Measurements from ENCODE around the gene CFAP46. TPM values are rescaled to one million over a fixed set of nuclear protein-coding genes. Genes with fewer than 3 reads are reported as not detected.
"Not testable (repeated sequence)": the region's sequence is repeated elsewhere in the genome, so short reads cannot be mapped to it uniquely, and the experiment has no call there.

CFAP46 gene
- total and polyA plus RNA-seq, 4 donors = 3.1 to 18.8 (median 7.1) TPM

DNA sequence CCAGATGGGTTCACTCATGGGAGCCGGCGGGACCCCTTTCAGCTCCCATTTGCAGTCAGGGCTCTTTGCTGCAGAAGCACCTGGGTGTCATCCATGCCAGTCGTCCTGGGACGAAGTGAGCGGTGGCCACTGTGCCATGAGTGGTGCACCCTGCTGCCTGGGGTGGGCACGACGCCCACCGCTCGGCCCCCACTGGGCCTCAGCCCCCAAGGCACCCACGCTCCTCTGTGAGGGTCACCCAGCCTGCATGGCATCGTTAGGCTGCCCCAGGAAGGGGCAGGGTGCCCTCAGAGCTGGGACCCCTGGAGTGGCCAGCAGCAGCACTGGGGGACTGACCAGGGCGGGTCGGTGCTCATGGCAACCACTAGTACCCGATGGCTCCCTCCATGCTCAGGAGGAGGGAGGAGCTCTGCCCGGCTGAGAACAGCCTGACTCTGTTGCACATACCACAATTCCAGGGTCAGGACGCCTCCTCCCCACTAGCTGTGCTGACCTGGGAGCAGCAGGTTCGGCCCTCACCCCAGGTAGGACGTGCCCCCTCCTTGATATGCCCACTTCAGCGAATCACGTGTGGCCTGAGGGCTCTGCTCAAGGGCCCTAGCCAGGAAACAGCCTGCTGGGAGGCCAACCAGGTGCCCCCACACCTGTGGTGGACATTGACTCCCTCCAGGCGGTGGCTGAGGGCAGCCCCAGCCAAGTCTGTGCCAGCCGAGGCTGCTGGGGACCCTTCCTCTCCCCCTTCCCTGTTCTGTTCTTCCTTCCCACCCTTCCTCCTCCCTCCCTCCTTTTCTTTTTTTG is 28.5 kb upstream of the CFAP46 start:
- no peaks in the 10 kb centered on the region for H3K4me1 ChIP-seq (ENCODE audit: control insufficient read depth in 5 of 5, insufficient read depth in 5 of 5, low read length in 5 of 5)
- 69 to 71% methylated on average over 22 of the region's 22 CpGs for WGBS, 2 donors
- no peaks in the 10 kb centered on the region for H3K36me3 ChIP-seq (ENCODE audit: control insufficient read depth in 4 of 4, insufficient read depth in 4 of 4, low read length in 4 of 4)
- peaks cover 8 to 20% (median 9%) of the 10 kb centered on the region in 3 donors for H3K27me3 ChIP-seq (ENCODE audit: control insufficient read depth in 3 of 3, insufficient read depth in 3 of 3, low read length in 2 of 3)
- no peak overlapping the region for H3K9ac ChIP-seq (ENCODE audit: insufficient read depth in 1 of 2, low read length in 2 of 2)
- ATAC-seq (ENCODE audit: insufficient read depth, low FRiP score) (no peak), DNase-seq (peak in 1 of 3 donors; percentile 10)
- no peak overlapping the region for H3K4me3 ChIP-seq
- TF ChIP-seq, protein P1, sequence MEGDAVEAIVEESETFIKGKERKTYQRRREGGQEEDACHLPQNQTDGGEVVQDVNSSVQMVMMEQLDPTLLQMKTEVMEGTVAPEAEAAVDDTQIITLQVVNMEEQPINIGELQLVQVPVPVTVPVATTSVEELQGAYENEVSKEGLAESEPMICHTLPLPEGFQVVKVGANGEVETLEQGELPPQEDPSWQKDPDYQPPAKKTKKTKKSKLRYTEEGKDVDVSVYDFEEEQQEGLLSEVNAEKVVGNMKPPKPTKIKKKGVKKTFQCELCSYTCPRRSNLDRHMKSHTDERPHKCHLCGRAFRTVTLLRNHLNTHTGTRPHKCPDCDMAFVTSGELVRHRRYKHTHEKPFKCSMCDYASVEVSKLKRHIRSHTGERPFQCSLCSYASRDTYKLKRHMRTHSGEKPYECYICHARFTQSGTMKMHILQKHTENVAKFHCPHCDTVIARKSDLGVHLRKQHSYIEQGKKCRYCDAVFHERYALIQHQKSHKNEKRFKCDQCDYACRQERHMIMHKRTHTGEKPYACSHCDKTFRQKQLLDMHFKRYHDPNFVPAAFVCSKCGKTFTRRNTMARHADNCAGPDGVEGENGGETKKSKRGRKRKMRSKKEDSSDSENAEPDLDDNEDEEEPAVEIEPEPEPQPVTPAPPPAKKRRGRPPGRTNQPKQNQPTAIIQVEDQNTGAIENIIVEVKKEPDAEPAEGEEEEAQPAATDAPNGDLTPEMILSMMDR (IDR thresholded peaks at IDR 0.05; ENCODE audit: control extremely low read depth, extremely low read depth) = no peak
- H3K27ac ChIP-seq (ENCODE audit: low read depth in 1 of 2, low read length in 1 of 2) = no peak overlapping the region
- H3K9me3 ChIP-seq (ENCODE audit: control insufficient read depth in 4 of 4, insufficient read depth in 3 of 4, low read length in 3 of 4) = peaks cover 0 to 8% (median 0%) of the 10 kb centered on the region in 4 donors

DNA sequence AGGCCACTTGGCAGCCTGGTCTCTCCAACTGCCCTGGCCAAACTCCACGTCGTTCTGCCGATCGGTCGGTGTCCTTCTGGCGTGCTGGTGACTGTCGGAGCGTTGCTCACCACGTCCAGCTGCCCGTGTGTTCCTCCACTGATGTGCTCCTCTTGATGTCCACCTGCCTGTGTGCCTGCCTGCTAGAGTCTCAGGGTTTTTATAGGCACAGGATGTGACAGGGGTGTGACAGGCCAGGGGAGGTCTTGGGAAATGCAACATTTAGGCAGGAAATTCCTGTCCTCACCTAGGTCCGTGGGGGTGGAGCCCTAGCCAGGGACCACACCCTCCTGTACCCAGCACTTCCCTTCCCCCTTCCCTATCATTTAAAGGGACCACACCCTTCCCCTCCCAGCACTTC is 25.2 kb upstream of the CFAP46 start:
- Histone ChIP-seq H3K9ac (ENCODE audit: insufficient read depth in 1 of 2, low read length in 2 of 2) (no peak overlapping the region), H3K4me3 (no peak overlapping the region), H3K27me3 (ENCODE audit: control insufficient read depth in 3 of 3, insufficient read depth in 3 of 3, low read length in 2 of 3) (peaks cover 0 to 26% (median 22%) of the 10 kb centered on the region in 3 donors), H3K9me3 (ENCODE audit: control insufficient read depth in 4 of 4, insufficient read depth in 3 of 4, low read length in 3 of 4) (peaks cover 0 to 11% (median 0%) of the 10 kb centered on the region in 4 donors), H3K4me1 (ENCODE audit: control insufficient read depth in 5 of 5, insufficient read depth in 5 of 5, low read length in 5 of 5) (peaks cover 0 to 2% (median 0%) of the 10 kb centered on the region in 5 donors), H3K36me3 (ENCODE audit: control insufficient read depth in 4 of 4, insufficient read depth in 4 of 4, low read length in 4 of 4) (no peaks in the 10 kb centered on the region), H3K27ac (ENCODE audit: low read depth in 1 of 2, low read length in 1 of 2) (no peak overlapping the region)
- ATAC-seq (ENCODE audit: insufficient read depth, low FRiP score) (no peak), DNase-seq (peak in 1 of 3 donors; percentile 7)
- TF ChIP-seq, protein P1 (IDR thresholded peaks at IDR 0.05; ENCODE audit: control extremely low read depth, extremely low read depth) = no peak
- 44 to 65% methylated on average over 11 of the region's 11 CpGs for WGBS, 2 donors

DNA sequence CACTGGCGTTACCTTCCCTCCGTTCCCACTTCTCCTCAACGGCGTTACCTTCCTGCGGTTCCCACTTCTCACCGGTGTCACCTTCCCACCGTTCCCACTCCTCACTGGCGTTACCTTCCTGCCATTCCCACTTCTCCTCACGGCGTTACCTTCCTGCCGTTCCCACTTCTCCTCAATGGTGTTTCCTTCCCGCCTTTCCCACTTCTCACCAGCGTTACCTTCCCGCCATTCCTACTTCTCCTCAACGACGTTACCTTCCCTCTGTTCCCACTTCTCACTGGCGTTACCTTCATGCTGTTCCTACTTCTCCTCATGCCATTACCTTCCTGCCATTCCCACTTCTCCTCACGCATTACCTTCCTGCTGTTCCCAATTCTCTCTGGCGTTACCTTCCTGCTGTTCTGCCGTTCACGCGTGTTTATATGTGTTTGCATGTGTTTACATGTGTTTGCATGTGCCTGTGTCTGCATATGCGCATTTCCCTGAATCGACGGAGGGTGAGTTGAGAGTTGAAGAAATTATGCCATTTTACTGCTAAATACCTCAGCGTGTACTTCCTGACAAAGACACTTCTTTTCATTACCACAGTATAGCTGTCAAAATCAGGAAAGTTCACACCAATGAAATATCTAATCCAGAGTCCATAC is 23.2 kb upstream of the CFAP46 start:
- Histone ChIP-seq H3K36me3 (ENCODE audit: control insufficient read depth in 4 of 4, insufficient read depth in 4 of 4, low read length in 4 of 4) (no peaks in the 10 kb centered on the region), H3K27ac (ENCODE audit: low read depth in 1 of 2, low read length in 1 of 2) (peak overlapping the region in 1 of 2 donors; percentile 71), H3K4me1 (ENCODE audit: control insufficient read depth in 5 of 5, insufficient read depth in 5 of 5, low read length in 5 of 5) (peaks cover 0 to 7% (median 3%) of the 10 kb centered on the region in 5 donors), H3K4me3 (no peak overlapping the region), H3K27me3 (ENCODE audit: control insufficient read depth in 3 of 3, insufficient read depth in 3 of 3, low read length in 2 of 3) (peaks cover 0 to 23% (median 22%) of the 10 kb centered on the region in 3 donors), H3K9me3 (ENCODE audit: control insufficient read depth in 4 of 4, insufficient read depth in 3 of 4, low read length in 3 of 4) (peaks cover 0 to 6% (median 0%) of the 10 kb centered on the region in 4 donors), H3K9ac (ENCODE audit: insufficient read depth in 1 of 2, low read length in 2 of 2) (no peak overlapping the region)
- ATAC-seq (ENCODE audit: insufficient read depth, low FRiP score) (no peak), DNase-seq (peak in 1 of 3 donors; percentile 41)
- TF ChIP-seq, protein P1 (IDR thresholded peaks at IDR 0.05; ENCODE audit: control extremely low read depth, extremely low read depth) = no peak
- 59 to 82% methylated on average over 26 of the region's 26 CpGs for WGBS, 2 donors

DNA sequence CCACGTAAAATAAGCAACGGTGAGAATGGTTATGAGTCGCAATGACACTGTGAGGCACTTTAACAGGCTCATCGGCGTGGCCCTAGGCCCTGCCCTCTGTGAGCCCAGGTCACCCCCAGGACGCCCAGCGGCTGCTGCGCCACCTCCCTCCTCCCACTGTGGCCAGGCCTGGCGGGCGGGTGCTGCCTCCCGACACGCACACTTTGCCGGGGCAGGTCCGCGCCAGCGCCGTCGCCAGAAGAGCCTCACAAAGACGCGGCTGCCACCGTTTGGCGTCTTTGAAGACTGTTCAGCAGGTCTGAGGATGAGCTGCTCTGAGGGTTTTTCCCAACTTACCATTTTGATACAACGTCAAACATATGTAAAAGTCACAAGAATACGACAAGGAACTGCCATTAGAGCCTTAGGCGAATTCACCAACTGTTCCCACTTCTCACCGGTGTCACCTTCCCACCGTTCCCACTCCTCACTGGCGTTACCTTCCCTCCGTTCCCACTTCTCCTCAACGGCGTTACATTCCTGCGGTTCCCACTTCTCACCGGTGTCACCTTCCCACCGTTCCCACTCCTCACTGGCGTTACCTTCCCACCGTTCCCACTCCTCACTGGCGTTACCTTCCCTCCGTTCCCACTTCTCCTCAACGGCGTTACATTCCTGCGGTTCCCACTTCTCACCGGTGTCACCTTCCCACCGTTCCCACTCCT is 22.5 kb upstream of the CFAP46 start:
- WGBS, 2 donors = 45 to 79% methylated on average over 43 of the region's 43 CpGs
- not testable (repeated sequence) for H3K36me3 ChIP-seq (ENCODE audit: control insufficient read depth in 4 of 4, insufficient read depth in 4 of 4, low read length in 4 of 4); H3K9me3 ChIP-seq (ENCODE audit: control insufficient read depth in 4 of 4, insufficient read depth in 3 of 4, low read length in 3 of 4); H3K4me1 ChIP-seq (ENCODE audit: control insufficient read depth in 5 of 5, insufficient read depth in 5 of 5, low read length in 5 of 5)
- Histone ChIP-seq H3K27me3 (ENCODE audit: control insufficient read depth in 3 of 3, insufficient read depth in 3 of 3, low read length in 2 of 3) (peaks cover 0 to 23% (median 22%) of the 10 kb centered on the region in 3 donors), H3K27ac (ENCODE audit: low read depth in 1 of 2, low read length in 1 of 2) (peak overlapping the region in 1 of 2 donors; percentile 84), H3K9ac (ENCODE audit: insufficient read depth in 1 of 2, low read length in 2 of 2) (peak overlapping the region in 1 of 2 donors; percentile 8), H3K4me3 (peak overlapping the region; percentile 24)
- ATAC-seq (ENCODE audit: insufficient read depth, low FRiP score) (peak; percentile 43), DNase-seq (peak in 2 of 3 donors; percentile 8 to 24)

All from lung (tissue), 12 donors.